HG03520 (cell line): ENCODE data around the gene KCNK16.

ENCODE experiments used
- ATAC-seq: cut with Tn5 transposase; IDR thresholded peaks from one replicate; pipeline ENCODE4 v1.9.1; 2021; ENCODE audit warnings: mild to moderate bottlenecking, moderate library complexity; ENCODE audit not compliant: unreplicated experiment

KCNK16 gene

DNA sequence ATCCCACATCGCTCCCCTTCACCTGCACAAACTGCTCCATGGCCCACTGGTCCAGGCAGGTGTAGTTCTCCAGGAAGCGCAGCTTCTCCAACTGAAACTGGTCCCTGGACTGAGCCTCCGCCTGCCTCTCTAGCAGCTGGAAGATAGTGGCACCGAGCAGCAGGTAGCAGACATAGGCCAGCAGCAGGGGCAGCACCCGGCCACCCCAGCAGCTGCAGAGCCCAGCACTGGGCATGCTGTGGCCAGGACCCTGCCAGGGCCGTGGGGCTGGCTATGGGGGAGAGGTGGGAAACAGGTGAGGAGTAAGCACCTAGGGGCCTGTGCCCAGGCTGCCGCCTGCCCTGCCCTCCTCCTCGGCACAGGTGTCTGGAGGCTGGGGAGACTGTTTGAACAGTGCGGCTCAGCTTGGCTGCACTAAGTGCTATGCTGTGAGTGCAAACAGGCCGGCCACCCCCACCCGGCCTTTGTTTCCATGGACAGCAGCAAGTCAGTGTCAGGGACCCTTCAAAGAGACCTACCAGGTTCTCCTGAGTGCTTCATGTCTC lies at the start of gene KCNK16:
Gene KCNK16 (minus strand): TSS at position 397 of the 545 bp plus-strand sequence. CDS start 162 bp downstream, at position 235.
- no peak for ATAC-seq

DNA sequence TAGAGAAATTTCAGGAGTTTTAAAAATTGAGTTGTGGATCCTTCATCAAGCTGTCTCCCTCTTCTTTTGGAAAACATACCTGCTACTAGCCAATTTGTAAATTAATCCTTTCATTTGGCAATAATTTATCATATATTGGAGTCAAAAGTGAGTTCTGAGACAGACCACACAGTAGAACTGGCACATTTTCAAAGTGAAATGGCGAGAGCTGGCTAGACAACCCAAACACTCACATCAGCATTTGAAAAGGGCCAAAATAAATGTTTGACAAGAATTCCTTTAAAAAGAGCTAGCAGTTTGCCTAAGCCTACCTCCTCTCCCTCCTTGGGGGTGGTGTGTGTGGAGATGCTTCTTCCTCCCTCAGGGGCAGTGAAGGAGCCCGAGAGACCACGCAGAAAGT lies 47.9 kb upstream of the KCNK16 start:
- no peak for ATAC-seq

DNA sequence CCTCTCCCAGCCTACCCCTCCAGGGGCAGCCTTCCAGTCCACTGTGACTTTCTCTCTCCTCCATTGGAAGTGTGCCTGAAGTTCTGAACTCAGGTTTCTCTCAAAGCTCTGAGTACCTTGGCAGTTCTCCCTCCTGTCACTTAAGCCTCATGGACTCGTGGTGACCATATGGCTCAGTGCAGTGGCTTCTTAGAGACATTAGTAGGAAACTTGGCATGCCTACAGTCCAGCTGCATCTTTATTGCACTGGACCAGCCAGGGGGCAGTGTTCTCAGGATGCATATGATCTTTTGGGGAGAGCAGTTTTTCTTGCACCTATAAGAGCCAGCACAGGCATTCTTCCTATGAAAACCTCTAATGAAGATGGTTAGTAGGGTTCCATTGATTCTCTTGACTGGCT lies 47.5 kb upstream of the KCNK16 start:
- no peak for ATAC-seq

DNA sequence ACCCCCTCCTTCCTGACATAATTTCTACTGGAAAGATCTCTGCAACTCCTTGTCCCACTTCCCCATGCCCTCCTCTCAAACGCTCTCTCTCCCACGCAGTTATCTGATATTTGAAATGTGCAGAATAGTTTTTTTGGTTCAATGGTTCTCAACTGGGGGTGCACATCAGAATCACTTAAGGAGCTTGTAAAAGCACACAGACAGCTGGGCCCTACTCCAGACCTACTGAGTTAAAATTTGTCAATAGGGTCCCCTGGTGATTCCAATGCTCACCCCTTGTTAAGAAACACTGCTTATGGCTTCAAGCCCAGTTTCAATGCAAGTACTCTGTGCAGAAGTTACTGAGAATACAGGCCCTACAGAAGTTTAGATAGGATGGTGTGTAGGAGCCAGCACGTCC lies 45.2 kb upstream of the KCNK16 start:
- ATAC-seq = no peak

DNA sequence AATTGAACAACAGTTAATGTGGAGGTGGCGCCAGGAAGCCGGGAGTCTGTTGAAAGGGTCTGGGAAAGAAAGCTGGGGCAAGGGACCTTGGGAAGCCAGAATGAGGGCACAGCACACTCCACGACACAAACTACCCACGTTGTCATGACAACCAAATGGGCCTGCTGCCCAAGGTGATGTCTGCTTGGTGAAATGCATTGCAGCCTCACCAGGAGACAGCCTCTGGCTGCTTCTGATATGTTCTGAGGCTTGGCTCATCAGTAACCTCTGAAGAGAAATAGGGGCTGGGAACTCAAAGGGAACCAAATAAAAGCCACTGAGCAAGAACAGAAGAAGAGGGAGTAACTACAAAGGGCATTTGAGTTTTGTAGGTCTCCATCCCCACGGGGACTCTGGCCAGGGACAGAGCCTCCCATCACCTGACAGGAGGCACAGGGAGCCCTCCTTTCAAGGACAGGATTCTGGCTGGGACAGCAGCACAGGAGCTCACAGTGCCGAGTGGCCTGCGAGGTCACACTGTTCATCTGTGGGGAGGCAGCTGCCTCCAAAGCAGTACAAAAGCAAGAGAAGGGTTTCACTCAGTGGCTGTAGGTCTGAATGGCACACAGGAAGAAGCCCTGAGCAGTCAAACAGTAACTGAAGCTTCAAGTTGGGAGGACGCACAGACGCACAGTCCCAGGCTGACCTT lies 44.6 kb upstream of the KCNK16 start:
- no peak for ATAC-seq

DNA sequence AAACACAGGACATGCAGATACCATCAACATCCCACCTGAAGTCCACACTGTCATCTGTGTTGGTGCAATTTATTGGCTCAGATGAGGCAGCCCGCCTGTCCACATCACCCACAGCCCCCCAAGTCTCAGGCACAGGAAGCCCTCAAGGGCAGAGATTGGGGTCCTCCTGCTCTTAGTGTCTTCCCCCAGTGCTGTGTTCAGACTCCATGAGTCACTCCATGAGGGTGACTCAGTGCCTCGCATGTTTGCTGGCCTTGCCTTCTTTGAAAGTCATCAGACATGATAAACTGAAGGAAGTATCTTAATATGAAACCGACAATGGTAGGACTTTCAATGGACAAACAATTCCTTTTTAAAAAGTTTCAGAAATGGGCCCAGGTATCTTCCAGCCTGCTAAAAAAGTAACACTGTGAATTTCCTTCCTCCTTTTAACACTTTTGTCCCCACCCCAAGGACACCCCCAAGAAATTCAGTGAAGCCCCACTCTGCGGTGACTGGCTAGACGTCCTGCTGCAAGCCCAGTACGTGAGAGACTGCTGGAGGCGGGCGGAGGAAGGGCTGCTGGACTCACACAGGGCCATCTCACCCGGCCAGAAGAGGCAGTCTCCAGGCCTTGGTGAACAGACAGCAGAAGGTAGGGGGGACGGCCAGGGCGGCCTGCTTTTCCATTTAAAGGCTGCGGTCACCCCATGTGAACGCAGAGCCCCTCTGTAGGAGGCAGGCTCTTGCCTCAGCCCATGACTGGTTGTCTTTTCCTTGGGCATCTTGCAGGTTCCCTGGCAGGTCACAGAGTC lies 43.0 kb upstream of the KCNK16 start:
- no peak for ATAC-seq

DNA sequence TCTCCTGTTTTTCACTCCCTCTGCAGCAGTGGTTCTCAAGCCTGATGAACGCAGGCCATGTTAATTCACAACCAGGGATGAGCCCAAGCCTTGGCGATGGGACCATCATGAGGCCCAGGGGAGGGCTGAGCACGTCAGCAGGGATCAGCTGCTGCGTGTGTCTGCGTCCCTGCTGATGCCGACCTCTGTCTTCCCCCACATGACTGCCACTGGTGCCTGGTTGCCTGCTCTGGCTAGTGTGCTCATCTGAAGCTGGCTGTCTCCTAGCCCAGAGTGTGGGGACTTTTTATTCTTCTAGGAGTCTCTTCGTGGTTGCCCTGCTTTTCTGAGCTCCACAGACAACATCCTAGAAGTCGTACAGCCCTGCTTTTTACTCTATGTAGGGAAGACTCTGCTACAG lies 40.8 kb upstream of the KCNK16 start:
- no peak for ATAC-seq

DNA sequence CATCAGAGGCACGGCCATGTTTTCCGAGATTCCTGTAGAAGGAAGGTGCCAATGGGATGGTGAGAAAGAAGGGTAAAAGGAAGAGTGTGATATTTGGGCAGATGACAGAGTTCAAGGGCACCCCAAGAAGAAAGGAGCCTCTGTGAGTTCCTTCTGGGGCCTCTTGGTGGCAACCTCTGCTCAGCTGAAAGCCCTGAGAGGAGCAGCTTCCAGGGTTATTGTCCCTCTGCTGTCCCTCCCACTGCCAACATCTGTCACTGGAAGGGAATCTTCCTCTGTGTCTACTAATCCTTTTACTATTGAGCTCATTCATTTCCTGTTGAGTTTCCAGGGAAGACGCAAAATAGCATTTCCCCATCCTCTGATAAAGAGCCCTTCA lies 40.0 kb upstream of the KCNK16 start:
- no peak for ATAC-seq

DNA sequence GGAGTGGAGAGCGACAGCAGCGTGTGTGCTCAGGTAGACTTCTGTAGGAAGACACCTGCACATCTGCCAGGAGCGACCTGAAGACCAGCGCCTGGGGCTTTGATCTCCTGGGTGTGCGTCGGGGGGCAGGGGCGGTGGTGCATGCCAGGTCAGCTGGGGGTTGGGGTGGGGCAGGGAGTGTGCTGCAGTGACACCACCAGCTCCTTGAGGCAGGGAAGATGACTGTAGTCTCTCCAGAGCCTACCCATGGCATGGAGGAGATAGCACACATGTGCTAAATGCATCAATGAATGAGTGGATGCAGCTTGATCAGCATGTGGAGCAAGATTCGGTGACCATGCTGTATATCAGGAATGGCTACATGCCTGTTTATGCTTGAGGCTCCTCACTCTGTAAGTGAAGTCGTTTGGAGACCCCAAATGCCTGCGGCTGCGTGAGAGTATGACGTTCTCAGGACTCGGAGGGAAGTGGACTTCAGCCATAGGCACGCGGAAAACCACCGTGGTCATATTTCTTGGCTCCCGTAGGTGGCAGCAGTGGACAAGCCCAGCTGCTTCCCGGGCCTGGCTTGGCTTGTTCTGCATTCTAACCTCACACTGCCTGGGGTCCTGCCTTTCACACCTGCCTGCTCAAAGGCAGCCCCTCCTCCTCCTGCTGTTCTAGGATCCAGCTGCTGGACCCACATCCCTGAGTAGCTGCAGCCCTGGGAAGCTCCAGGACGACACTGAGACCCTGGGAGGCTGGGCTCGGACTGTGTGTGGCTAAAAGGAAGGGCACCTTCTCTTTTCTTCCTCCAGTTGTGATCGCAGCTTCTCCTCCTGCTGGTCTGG lies 39.4 kb upstream of the KCNK16 start:
- ATAC-seq = no peak

DNA sequence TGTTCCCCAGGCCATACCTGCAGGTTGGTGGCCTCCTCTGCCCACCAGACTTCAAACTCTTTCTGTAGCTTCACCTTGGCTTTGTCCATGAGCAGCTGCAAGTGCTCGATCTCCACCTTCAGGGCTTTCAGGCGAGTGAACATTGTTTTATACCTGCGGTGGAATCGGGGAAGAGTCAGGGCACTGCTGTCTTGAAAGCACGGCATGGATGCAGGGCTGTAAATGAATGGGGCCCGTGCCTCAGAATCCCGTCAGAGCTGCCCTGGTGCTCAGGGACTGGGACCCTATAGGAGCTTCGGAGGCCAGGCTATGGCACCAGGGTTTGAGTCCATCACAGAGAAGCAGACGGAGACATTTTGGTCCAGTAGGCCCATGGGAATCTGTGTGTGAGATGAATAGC lies 37.9 kb upstream of the KCNK16 start:
- ATAC-seq = no peak

DNA sequence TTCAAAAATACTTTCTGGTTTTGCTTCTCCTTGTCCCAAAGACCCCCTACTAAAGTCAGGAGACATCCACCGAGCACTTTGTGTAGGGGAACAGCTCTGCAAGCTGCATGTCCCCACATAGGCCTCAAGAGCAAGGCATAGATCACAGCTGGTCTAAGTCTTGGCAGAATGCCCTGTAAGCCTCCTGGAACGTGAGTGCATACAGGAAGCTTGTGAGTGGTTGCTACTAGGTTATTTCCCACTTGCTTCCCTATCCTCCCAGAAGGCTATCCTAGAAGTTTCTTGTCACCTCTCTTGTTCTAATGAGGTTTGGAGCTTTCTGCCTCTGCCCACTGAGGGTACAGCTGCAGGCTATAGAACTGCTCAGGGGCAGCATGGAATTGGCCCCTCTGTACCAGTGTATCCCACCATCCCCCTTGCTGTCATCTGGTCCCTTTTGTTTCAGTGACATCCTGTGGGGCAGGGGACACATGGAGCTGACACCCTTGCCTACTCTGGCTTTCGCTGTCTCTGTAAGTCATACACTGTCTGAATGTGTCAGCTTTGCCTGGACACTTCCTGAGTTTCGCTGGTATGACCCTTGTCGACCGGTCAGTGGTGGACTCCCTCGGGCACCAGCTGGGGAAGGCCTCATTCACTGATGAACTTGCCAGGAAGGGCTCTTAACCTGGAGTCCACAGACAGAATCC lies 35.6 kb upstream of the KCNK16 start:
- no peak for ATAC-seq

DNA sequence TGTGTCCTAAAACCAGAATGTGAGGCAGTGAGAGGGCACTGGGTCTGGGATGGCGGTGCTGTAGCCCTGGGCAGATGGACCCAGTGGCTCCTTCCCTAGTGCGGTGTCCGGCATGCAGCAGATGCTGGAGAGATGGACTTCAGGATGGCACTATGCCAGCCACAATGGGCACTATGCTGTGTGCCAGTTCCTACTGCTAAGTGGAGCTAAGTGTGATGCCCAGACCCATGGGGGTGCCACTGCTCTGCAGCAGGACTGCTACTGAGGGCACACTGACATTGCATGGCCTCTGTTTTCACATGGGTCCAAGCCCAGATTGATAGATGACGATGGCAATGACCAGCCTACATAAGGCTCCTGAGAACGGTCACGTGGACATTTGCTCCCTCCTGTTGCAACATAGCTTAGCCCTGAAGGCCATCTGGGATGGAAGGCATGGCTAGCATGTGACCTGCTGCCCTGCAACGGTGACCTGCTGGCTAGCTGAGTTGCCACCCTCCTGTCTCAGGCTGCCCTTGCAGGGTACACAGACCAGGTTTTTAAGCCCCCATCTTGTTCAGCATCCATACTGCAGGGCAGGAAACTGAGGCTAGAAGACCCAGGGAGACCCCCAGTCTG lies 31.3 kb upstream of the KCNK16 start:
- ATAC-seq = no peak

DNA sequence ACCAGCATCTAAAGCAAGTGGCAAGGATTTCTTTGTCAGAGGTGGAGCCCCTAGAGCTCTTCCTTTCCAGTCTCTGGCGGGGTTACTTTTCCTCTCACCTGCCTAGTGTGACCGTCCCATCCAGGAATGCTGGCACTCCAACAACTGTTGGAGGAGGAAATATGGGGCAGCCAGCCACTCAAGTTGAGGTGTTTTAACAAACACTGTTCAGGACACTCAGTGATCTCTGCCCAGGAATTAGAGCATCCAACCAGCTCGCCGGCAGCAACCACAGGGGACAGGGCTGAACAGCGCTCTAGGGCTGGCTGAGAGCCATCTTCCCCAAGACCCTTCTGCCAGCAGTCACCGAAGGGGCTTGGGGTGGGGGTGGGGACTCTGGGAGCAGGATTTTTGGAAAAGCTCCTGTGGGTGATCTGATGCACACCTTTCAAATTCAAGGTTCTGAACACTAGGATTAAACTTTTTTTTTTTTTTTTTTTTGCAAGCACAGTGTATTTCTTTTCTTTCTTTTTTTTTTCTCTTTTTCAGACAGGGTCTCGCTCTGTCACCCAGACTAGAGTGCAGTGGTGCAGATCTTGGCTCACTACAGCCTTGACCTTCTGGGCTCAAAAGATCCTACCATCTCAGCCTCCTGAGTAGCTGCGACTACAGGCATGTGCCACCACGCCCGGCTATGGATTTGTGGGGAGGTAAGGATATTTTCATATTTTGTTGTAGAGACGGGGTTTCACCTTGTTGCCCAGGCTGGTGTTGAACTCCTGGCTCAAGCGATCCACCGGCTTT lies 28.4 kb upstream of the KCNK16 start:
- ATAC-seq = no peak

DNA sequence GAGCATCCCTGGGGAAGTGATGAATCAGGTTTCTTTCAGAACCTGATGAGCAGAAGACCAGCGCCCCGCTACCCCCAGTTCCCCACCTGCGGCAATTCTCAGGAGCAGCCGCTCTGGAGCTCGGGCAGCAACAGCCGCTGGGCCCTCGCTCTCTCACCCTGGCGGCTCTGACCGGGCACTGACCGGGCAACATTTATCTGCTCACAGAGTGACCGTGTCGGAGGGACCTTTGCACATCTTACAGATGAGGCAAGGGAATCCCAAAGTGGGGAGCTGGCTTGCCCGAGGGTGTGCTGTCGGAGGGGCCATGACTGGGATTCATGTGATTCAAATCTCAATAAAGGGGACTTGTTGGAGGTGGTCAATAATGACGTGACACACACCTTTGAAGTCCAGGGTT lies 26.2 kb upstream of the KCNK16 start:
- no peak for ATAC-seq

DNA sequence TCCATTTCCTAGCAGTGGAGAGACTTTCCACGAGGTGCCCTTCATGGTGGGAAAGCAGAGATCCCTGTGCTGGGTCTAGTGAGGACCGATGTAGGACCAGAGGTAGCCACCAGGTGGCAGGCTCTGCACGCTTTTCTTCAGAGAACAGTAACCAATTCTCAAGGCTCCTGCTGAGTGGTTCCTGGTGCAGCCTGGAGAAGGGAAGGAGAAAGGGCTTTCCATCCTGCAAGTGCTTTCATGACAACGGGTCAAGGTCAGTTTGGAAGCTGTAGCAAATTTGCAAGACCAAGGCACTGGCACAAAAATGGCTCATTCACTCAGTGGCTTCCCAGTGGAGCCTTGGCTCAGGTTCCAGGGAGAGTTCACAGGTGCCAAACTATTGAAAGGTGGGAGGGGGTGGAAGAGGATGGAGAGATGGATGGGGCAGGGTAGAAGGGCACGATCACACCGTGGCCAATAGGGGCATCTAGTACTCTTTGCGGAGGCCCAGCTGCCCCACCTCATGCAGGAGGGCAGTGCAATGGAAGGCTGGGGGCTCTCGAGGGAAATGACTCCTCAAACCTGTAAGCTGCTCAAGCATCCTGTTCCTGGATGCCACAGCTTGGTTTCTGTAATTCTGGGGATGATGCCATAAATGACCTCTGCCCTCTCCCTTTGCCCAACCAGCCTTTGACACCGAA lies 25.5 kb upstream of the KCNK16 start:
- ATAC-seq = no peak

DNA sequence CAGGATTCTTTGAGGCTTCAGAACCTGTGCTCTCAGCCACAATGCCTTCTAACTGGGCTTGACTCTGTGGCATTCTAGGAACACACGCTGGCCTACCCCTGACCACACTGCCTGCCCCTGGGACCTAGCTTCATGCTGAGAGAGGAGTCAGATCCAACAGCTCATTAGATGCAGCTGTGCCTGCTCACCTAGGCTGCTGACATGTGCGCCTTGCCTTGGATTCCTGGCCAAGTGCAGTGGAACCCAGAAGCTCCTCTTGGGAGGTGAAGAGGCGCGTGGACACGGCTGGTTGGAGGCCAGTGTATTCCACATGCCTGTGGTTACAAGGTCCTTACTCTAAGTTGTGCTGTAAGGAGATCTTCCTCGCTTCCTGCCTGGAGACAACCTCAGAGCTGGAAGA lies 24.7 kb upstream of the KCNK16 start:
- no peak for ATAC-seq

DNA sequence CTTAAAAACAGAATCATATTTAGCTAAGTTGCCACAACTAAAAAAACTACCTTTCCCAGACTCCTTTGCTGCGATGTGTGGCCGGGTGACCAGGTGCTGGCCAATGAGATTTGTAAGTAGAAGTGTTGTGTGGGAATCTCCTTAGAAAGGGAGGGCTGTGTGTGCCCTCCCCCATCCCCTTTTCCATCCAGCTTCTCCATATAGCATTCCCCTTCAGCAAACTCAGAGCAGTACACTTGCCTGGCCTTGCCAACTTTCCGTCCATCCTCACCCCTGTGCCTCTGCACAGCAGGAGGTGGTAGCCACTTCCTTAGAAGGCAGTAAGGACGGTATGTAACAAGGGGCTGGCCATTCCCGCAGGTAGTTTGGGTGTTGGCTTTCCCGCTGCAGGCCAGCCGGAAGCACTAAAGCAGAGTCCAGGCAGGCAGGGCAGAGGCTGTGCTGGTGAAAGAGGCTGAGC lies 22.3 kb upstream of the KCNK16 start:
- ATAC-seq = no peak

DNA sequence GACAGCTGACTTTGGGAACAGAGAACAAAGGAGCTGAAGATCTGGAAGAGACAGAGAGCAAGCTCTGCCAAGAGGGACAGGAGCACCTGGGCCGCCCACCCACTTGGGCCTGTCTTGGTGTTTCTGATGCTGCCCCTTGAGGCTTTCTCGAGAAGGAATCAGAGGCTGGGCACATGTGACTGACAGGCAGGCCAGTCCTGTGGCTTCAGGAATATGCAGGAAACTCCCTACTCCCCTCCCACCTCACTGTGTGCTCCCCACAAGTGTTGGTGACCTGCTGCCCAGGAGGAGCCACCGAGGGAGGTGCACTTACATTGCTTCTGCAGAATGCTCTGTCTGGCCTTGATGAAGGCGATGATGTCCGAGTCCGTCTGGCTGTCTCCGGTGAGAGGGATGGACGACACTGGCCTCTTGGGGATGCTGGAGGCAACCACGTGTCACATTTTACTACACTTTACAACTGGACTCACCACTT lies 20.9 kb upstream of the KCNK16 start:
- ATAC-seq = no peak
